HEK293 (cell line): ENCODE results near the gene BMX.

ENCODE experiments used
- CTCF ChIA-PET: fragments of 350-600 bp; formaldehyde crosslinking; extraction: SDS; loops from one replicate; lab custom pipeline; 2021; ENCODE audit warnings: antibody characterized with exemption; lab: Yijun Ruan, JAX
- POLR2A ChIA-PET: fragments of 300-600 bp; formaldehyde crosslinking; extraction: SDS; loops from one replicate; lab custom pipeline; 2020; ENCODE audit warnings: antibody characterized with exemption, inconsistent platforms; lab: Yijun Ruan, JAX
- H3K27ac ChIP-seq: fragments of 200-500 bp; sonication (Bioruptor generic); 2 replicates; pipeline ENCODE4 v1.5.1; 2014; ENCODE audit warnings: low read depth, low read length, control low read depth, inconsistent platforms; ENCODE audit errors: extremely low read depth
- H3K36me3 ChIP-seq, 2 experiments: fragments of 200-500 bp in 1 of 2; sonication (Bioruptor generic) in 1 of 2; 1 replicate in 1 of 2; 2 replicates in 1 of 2; pipeline ENCODE4 v1.5.1; 2014 to 2017; ENCODE audit warnings: inconsistent platforms in 2 of 2, low read length in 2 of 2; ENCODE audit not compliant: control insufficient read depth in 2 of 2, insufficient read depth in 1 of 2
- H3K4me1 ChIP-seq: fragments of 200-500 bp; sonication (Bioruptor generic); 2 replicates; pipeline ENCODE4 v1.5.1; 2014; ENCODE audit warnings: mild to moderate bottlenecking, low read length, inconsistent platforms; ENCODE audit not compliant: control insufficient read depth, insufficient read depth
- H3K4me3 ChIP-seq: 2 replicates; pipeline ENCODE4 v1.5.1; 2011; ENCODE audit warnings: low read depth, mild to moderate bottlenecking, control low read depth, low read length, moderate library complexity
- H3K9me3 ChIP-seq: fragments of 200-500 bp; sonication (Bioruptor generic); 2 replicates; pipeline ENCODE4 v1.5.1; 2014; ENCODE audit warnings: low read depth, low read length, inconsistent platforms; ENCODE audit not compliant: control insufficient read depth, insufficient read depth
- BCL11A ChIP-seq: fragments of 450-650 bp; formaldehyde crosslinking; IDR thresholded peaks from 2 replicates; pipeline ENCODE4 v1.5.1; 2016; ENCODE audit warnings: low read depth, missing biosample characterization, missing genetic modification characterization
- GLI4 ChIP-seq: fragments of 450-650 bp; formaldehyde crosslinking; IDR thresholded peaks from 2 replicates; pipeline ENCODE4 v1.5.1; 2016; ENCODE audit warnings: missing biosample characterization, missing genetic modification characterization
- HOXA7 ChIP-seq: sonication (generic); formaldehyde crosslinking; IDR thresholded peaks from 2 replicates; pipeline ENCODE4 v1.8.1; 2022; ENCODE audit warnings: missing genetic modification reagents, borderline replicate concordance
- KLF10 ChIP-seq: fragments of 450-650 bp; IDR thresholded peaks from 2 replicates; pipeline ENCODE4 v1.5.1; 2018; ENCODE audit warnings: missing biosample characterization, mild to moderate bottlenecking, missing genetic modification characterization
- KLF16 ChIP-seq: fragments of 450-650 bp; formaldehyde crosslinking; IDR thresholded peaks from 2 replicates; pipeline ENCODE4 v1.5.1; 2017; ENCODE audit warnings: missing biosample characterization, missing genetic modification characterization
- PRDM2 ChIP-seq: fragments of 450-650 bp; formaldehyde crosslinking; IDR thresholded peaks from 2 replicates; pipeline ENCODE4 v1.5.1; 2016; ENCODE audit warnings: missing biosample characterization, missing genetic modification characterization, borderline replicate concordance
- SP2 ChIP-seq: fragments of 450-650 bp; formaldehyde crosslinking; IDR thresholded peaks from 2 replicates; pipeline ENCODE4 v1.5.1; 2016; ENCODE audit warnings: missing biosample characterization, missing genetic modification characterization
- ZBTB10 ChIP-seq: fragments of 450-650 bp; formaldehyde crosslinking; IDR thresholded peaks from 2 replicates; pipeline ENCODE4 v1.5.1; 2016; ENCODE audit warnings: missing biosample characterization, missing genetic modification characterization
- ZBTB8A ChIP-seq: fragments of 450-650 bp; formaldehyde crosslinking; IDR thresholded peaks from 2 replicates; pipeline ENCODE4 v1.5.1; 2016; ENCODE audit warnings: missing biosample characterization, missing genetic modification characterization
- ZNF174 ChIP-seq: fragments of 450-650 bp; formaldehyde crosslinking; IDR thresholded peaks from 2 replicates; pipeline ENCODE4 v1.5.0; 2017; ENCODE audit warnings: missing biosample characterization, mild to moderate bottlenecking, missing genetic modification characterization
- ZNF292 ChIP-seq: fragments of 450-650 bp; formaldehyde crosslinking; IDR thresholded peaks from 2 replicates; pipeline ENCODE4 v1.5.1; 2016; ENCODE audit warnings: low read depth, missing biosample characterization, missing genetic modification characterization, borderline replicate concordance
- ZNF335 ChIP-seq: fragments of 450-650 bp; formaldehyde crosslinking; conservative IDR thresholded peaks from 2 replicates; pipeline ENCODE4 v1.5.1; 2016; ENCODE audit warnings: missing biosample characterization, missing genetic modification characterization
- ZNF350 ChIP-seq: fragments of 450-650 bp; formaldehyde crosslinking; IDR thresholded peaks from 2 replicates; pipeline ENCODE4 v1.5.0; 2017; ENCODE audit warnings: missing biosample characterization, mild to moderate bottlenecking, missing genetic modification characterization
- ZNF514 ChIP-seq: fragments of 450-650 bp; formaldehyde crosslinking; IDR thresholded peaks from 2 replicates; pipeline ENCODE4 v1.5.1; 2016; ENCODE audit warnings: missing biosample characterization, missing genetic modification characterization
- ZNF664 ChIP-seq: fragments of 450-650 bp; formaldehyde crosslinking; IDR thresholded peaks from 2 replicates; pipeline ENCODE4 v1.5.1; 2016; ENCODE audit warnings: missing biosample characterization, missing genetic modification characterization
- ZNF677 ChIP-seq: fragments of 450-650 bp; IDR thresholded peaks from 2 replicates; pipeline ENCODE4 v1.5.0; 2018; ENCODE audit warnings: missing biosample characterization, mild to moderate bottlenecking, missing genetic modification characterization, moderate library complexity
- ZNF792 ChIP-seq: fragments of 450-650 bp; formaldehyde crosslinking; IDR thresholded peaks from 2 replicates; pipeline ENCODE4 v1.5.1; 2016; ENCODE audit warnings: missing biosample characterization, missing genetic modification characterization
- TF ChIP-seq, protein P1 (sequence below): fragments of 450-650 bp; formaldehyde crosslinking; IDR thresholded peaks from 2 replicates; pipeline ENCODE4 v1.5.1; 2016; ENCODE audit warnings: missing biosample characterization, missing genetic modification characterization
- TF ChIP-seq, protein P2 (sequence below): fragments of 450-650 bp; IDR thresholded peaks from 2 replicates; pipeline ENCODE4 v1.5.1; 2018; ENCODE audit warnings: missing biosample characterization, missing genetic modification characterization

BMX gene

GRCh38 chrX:15599461-15599860 is 98.9 kb downstream of the BMX start:
- CTCF ChIA-PET = no interaction called here
- no peaks in the 10 kb centered on the region for H3K4me1 ChIP-seq
- H3K36me3 ChIP-seq = no peaks in the 10 kb centered on the region
- H3K9me3 ChIP-seq = no peaks in the 10 kb centered on the region
- TF ChIP-seq, protein P1, sequence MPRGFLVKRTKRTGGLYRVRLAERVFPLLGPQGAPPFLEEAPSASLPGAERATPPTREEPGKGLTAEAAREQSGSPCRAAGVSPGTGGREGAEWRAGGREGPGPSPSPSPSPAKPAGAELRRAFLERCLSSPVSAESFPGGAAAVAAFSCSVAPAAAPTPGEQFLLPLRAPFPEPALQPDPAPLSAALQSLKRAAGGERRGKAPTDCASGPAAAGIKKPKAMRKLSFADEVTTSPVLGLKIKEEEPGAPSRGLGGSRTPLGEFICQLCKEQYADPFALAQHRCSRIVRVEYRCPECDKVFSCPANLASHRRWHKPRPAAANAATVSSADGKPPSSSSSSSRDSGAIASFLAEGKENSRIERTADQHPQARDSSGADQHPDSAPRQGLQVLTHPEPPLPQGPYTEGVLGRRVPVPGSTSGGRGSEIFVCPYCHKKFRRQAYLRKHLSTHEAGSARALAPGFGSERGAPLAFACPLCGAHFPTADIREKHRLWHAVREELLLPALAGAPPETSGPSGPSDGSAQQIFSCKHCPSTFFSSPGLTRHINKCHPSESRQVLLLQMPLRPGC (tag by site-specific recombination) = no peak
- TF ChIP-seq HOXA7 (CRISPR knock-in tag) (no peak), ZBTB10 (no peak), KLF16 (no peak)
- TF ChIP-seq, protein P2, sequence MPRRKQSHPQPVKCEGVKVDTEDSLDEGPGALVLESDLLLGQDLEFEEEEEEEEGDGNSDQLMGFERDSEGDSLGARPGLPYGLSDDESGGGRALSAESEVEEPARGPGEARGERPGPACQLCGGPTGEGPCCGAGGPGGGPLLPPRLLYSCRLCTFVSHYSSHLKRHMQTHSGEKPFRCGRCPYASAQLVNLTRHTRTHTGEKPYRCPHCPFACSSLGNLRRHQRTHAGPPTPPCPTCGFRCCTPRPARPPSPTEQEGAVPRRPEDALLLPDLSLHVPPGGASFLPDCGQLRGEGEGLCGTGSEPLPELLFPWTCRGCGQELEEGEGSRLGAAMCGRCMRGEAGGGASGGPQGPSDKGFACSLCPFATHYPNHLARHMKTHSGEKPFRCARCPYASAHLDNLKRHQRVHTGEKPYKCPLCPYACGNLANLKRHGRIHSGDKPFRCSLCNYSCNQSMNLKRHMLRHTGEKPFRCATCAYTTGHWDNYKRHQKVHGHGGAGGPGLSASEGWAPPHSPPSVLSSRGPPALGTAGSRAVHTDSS (tag by site-specific recombination) = no peak
- H3K4me3 ChIP-seq = no peak overlapping the region
- no peak overlapping the region for H3K27ac ChIP-seq
- POLR2A ChIA-PET = no interaction called here

GRCh38 chrX:15600049-15600448 is 99.4 kb downstream of the BMX start:
- Histone ChIP-seq H3K4me1 (no peaks in the 10 kb centered on the region), H3K36me3 (no peaks in the 10 kb centered on the region), H3K27ac (no peak overlapping the region), H3K4me3 (no peak overlapping the region), H3K9me3 (no peaks in the 10 kb centered on the region)
- ChIA-PET POLR2A (no interaction called here), CTCF (interaction anchor here (0.5 kb wide), 1 partner anchor 330 kb away, joined by 3 read pairs; no protein-coding TSS in a partner anchor)
- TF ChIP-seq BCL11A (tag by site-specific recombination) (no peak), ZNF792 (tag by site-specific recombination) (no peak), ZNF677 (no peak), KLF10 (tag by site-specific recombination) (no peak), ZNF292 (no peak), ZNF514 (tag by site-specific recombination) (no peak), ZNF664 (tag by site-specific recombination) (no peak), GLI4 (no peak)

- ChIA-PET CTCF (interaction anchor here (0.5 kb wide), 1 partner anchor 329 kb away, joined by 3 read pairs; no protein-coding TSS in a partner anchor), POLR2A (no interaction called here)
- TF ChIP-seq SP2 (tag by site-specific recombination) (no peak), ZNF514 (tag by site-specific recombination) (no peak), ZNF350 (tag by site-specific recombination) (no peak), ZNF335 (tag by site-specific recombination) (no peak), ZBTB8A (tag by site-specific recombination) (no peak), PRDM2 (tag by site-specific recombination) (no peak), ZNF174 (tag by site-specific recombination) (no peak)
Observed at GRCh38 chrX:15600745-15601144, 100.1 kb downstream of the BMX start, which contains the start of gene ACE2. Gene ACE2 (minus strand): TSS chrX:15600960. CDS start chrX:15600911, 49 bp downstream.

More at GRCh38 chrX:15600745-15601144, 100.1 kb downstream of the BMX start, which contains the start of gene ACE2:
- H3K4me3 ChIP-seq = no peak within 1 kb of the TSS
- H3K9me3 ChIP-seq = no peaks in the 10 kb centered on the region
- no peaks in the 10 kb centered on the region for H3K36me3 ChIP-seq
- H3K27ac ChIP-seq = no peak within 1 kb of the TSS
- H3K4me1 ChIP-seq = no peaks in the 10 kb centered on the region
